ENCODE measurements around the gene LRP5.

The LRP5 gene

GRCh38 chr11:68324241-68324640 is 11.8 kb downstream of the LRP5 start:
- Histone ChIP-seq H3K36me3 (no peaks in the 10 kb centered on the region), H3K4me1 (ENCODE audit: control insufficient read depth in 1 of 2, insufficient read depth in 1 of 2, low read depth in 1 of 2, low read length in 1 of 2) (peaks cover 14 to 17% of the 10 kb centered on the region in 2 experiments), H3K4me3 (ENCODE audit: low read depth in 1 of 2, low read length in 1 of 2) (no peak overlapping the region), H3K27me3 (peaks cover 8% of the 10 kb centered on the region), H3K9me3 (no peaks in the 10 kb centered on the region), H3K27ac (no peak overlapping the region)
- no peak for TF ChIP-seq CTCF (IDR thresholded peaks at IDR 0.05)

- peaks cover 14 to 17% of the 10 kb centered on the region in 2 experiments for H3K4me1 ChIP-seq (ENCODE audit: control insufficient read depth in 1 of 2, insufficient read depth in 1 of 2, low read depth in 1 of 2, low read length in 1 of 2)
- H3K27me3 ChIP-seq: peaks cover 8% of the 10 kb centered on the region
- no peak for TF ChIP-seq CTCF (IDR thresholded peaks at IDR 0.05)
- H3K9me3 ChIP-seq: no peaks in the 10 kb centered on the region
- no peaks in the 10 kb centered on the region for H3K36me3 ChIP-seq
- H3K27ac ChIP-seq: no peak overlapping the region
- H3K4me3 ChIP-seq (ENCODE audit: low read depth in 1 of 2, low read length in 1 of 2): no peak overlapping the region
Observed at GRCh38 chr11:68324695-68325094, 12.3 kb downstream of the LRP5 start.

- Histone ChIP-seq H3K36me3 (no peaks in the 10 kb centered on the region), H3K9me3 (no peaks in the 10 kb centered on the region), H3K27me3 (peaks cover 8% of the 10 kb centered on the region), H3K4me1 (ENCODE audit: control insufficient read depth in 1 of 2, insufficient read depth in 1 of 2, low read depth in 1 of 2, low read length in 1 of 2) (peaks cover 19 to 22% of the 10 kb centered on the region in 2 experiments), H3K4me3 (ENCODE audit: low read depth in 1 of 2, low read length in 1 of 2) (no peak overlapping the region), H3K27ac (no peak overlapping the region)
- no peak for TF ChIP-seq CTCF (IDR thresholded peaks at IDR 0.05)
Observed at GRCh38 chr11:68325183-68325906, 13.0 kb downstream of the LRP5 start.

- Histone ChIP-seq H3K4me3 (ENCODE audit: low read depth in 1 of 2, low read length in 1 of 2) (no peak overlapping the region), H3K27ac (no peak overlapping the region), H3K4me1 (ENCODE audit: control insufficient read depth in 1 of 2, insufficient read depth in 1 of 2, low read depth in 1 of 2, low read length in 1 of 2) (peaks cover 25 to 27% of the 10 kb centered on the region in 2 experiments), H3K36me3 (no peaks in the 10 kb centered on the region), H3K27me3 (peaks cover 8% of the 10 kb centered on the region), H3K9me3 (no peaks in the 10 kb centered on the region)
- TF ChIP-seq CTCF (IDR thresholded peaks at IDR 0.05): no peak
Observed at GRCh38 chr11:68325907-68326220, 13.5 kb downstream of the LRP5 start.

GRCh38 chr11:68326334-68327215 is 14.2 kb downstream of the LRP5 start:
- Histone ChIP-seq H3K9me3 (no peaks in the 10 kb centered on the region), H3K36me3 (no peaks in the 10 kb centered on the region), H3K27me3 (peaks cover 8% of the 10 kb centered on the region), H3K4me3 (ENCODE audit: low read depth in 1 of 2, low read length in 1 of 2) (no peak overlapping the region), H3K27ac (no peak overlapping the region), H3K4me1 (ENCODE audit: control insufficient read depth in 1 of 2, insufficient read depth in 1 of 2, low read depth in 1 of 2, low read length in 1 of 2) (peaks cover 32 to 34% of the 10 kb centered on the region in 2 experiments)
- no peak for TF ChIP-seq CTCF (IDR thresholded peaks at IDR 0.05)
